ENCODE results near the gene ANAPC4.

The ANAPC4 gene

DNA sequence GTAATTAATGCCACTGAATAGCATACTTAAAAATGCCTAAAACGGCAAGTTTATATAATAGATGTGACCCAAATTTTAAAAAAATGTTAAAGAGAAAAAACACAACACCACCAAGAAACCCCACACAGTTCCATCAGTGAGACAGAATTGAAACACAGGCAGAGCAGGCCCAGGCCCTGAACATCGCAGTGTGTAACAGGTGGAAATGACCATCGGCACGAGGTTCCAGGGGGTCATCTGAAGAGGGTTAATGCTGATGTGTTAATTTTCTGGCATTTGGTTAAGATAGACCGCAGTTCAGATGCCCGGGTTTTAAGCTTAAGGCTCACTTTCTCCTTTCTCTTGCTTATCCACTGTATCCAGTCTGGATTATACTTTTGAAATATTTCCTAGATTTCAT is 66.8 kb downstream of the ANAPC4 start:
- H3K4me2 ChIP-seq (ENCODE audit: low read length): no peak overlapping the region
- H3K79me1 ChIP-seq (ENCODE audit: low read length): no peaks in the 10 kb centered on the region
- no peak overlapping the region for H3K4me3 ChIP-seq (ENCODE audit: low read depth, low read length)
- no peak overlapping the region for H2AFZ ChIP-seq (ENCODE audit: insufficient read depth, low read length, poor library complexity)
- no peak overlapping the region for H3K27ac ChIP-seq (ENCODE audit: low read depth, low read length)
- no peaks in the 10 kb centered on the region for H3K27me3 ChIP-seq (ENCODE audit: insufficient read depth, low read length)
- H3K23ac ChIP-seq (ENCODE audit: low read length): no peak overlapping the region
- DNase-seq: no peak
- no peaks in the 10 kb centered on the region for H3K9me3 ChIP-seq (ENCODE audit: insufficient read depth, low read depth, low read length)
- H2BK5ac ChIP-seq (ENCODE audit: low read depth, low read length, poor library complexity): no peak overlapping the region
- H4K12ac ChIP-seq (ENCODE audit: low read depth, low read length): no peak overlapping the region
- no CpG with 5 or more reads among the region's 6 CpGs for WGBS (ENCODE audit: extremely low coverage, insufficient coverage, insufficient read length)
- no peak overlapping the region for H4K91ac ChIP-seq (ENCODE audit: low read depth, low read length)
- no peak overlapping the region for H3K4ac ChIP-seq (ENCODE audit: low read depth, low read length)
- H3K9ac ChIP-seq (ENCODE audit: low read length): no peak overlapping the region
- no peak overlapping the region for H3K18ac ChIP-seq (ENCODE audit: low read length)
- no peak overlapping the region for H2BK120ac ChIP-seq (ENCODE audit: insufficient read depth, low read length, poor library complexity)
- H3K36me3 ChIP-seq (ENCODE audit: control insufficient read depth in 1 of 2, insufficient read depth in 2 of 2, low read length in 2 of 2): no peaks in the 10 kb centered on the region
- no peak overlapping the region for H2BK12ac ChIP-seq (ENCODE audit: low read length)
- no peaks in the 10 kb centered on the region for H3K79me2 ChIP-seq (ENCODE audit: control insufficient read depth, insufficient read depth, low read length, poor library complexity)
- H3K4me1 ChIP-seq (ENCODE audit: control insufficient read depth in 1 of 2, insufficient read depth in 2 of 2, low read length in 2 of 2): peaks cover 8 to 9% of the 10 kb centered on the region in 2 experiments
- no peak overlapping the region for H2AK5ac ChIP-seq (ENCODE audit: low read length)
- no peak overlapping the region for H4K8ac ChIP-seq (ENCODE audit: low read depth, low read length)
- H3K14ac ChIP-seq (ENCODE audit: low read length): no peak overlapping the region

DNA sequence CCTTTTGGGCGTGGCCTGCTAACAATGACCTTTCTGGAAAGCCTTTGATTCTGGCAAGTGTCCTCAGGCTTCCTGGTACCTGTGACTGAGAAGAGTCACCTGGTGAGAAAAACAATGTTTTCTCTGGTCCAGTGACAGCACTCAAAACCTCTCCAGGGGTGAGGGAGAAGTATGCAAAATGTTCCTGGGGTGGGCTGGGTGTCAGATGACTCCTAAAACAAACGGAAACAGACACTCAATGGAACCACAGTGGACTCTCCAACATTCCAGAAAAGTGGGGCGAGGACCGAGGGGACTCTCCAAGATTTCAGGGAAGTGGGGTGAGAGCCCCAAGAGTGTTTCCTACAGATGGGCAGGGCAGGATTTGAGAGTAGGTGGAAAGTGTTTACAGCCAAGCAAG is 69.5 kb downstream of the ANAPC4 start:
- WGBS (ENCODE audit: extremely low coverage, insufficient coverage, insufficient read length): no CpG with 5 or more reads among the region's 4 CpGs
- Histone ChIP-seq H3K4me3 (ENCODE audit: low read depth, low read length) (no peak overlapping the region), H3K27me3 (ENCODE audit: insufficient read depth, low read length) (no peaks in the 10 kb centered on the region), H3K4ac (ENCODE audit: low read depth, low read length) (no peak overlapping the region), H2AK5ac (ENCODE audit: low read length) (no peak overlapping the region), H3K9ac (ENCODE audit: low read length) (no peak overlapping the region), H4K12ac (ENCODE audit: low read depth, low read length) (no peak overlapping the region), H3K9me3 (ENCODE audit: insufficient read depth, low read depth, low read length) (no peaks in the 10 kb centered on the region), H3K36me3 (ENCODE audit: control insufficient read depth in 1 of 2, insufficient read depth in 2 of 2, low read length in 2 of 2) (no peaks in the 10 kb centered on the region), H2BK5ac (ENCODE audit: low read depth, low read length, poor library complexity) (no peak overlapping the region), H2AFZ (ENCODE audit: insufficient read depth, low read length, poor library complexity) (no peak overlapping the region), H2BK120ac (ENCODE audit: insufficient read depth, low read length, poor library complexity) (no peak overlapping the region), H3K79me1 (ENCODE audit: low read length) (no peaks in the 10 kb centered on the region), H3K23ac (ENCODE audit: low read length) (no peak overlapping the region), H3K4me2 (ENCODE audit: low read length) (no peak overlapping the region), H3K27ac (ENCODE audit: low read depth, low read length) (no peak overlapping the region), H3K79me2 (ENCODE audit: control insufficient read depth, insufficient read depth, low read length, poor library complexity) (no peaks in the 10 kb centered on the region), H4K8ac (ENCODE audit: low read depth, low read length) (no peak overlapping the region), H3K4me1 (ENCODE audit: control insufficient read depth in 1 of 2, insufficient read depth in 2 of 2, low read length in 2 of 2) (peaks cover 14 to 16% of the 10 kb centered on the region in 2 experiments), H4K91ac (ENCODE audit: low read depth, low read length) (no peak overlapping the region), H3K14ac (ENCODE audit: low read length) (no peak overlapping the region), H2BK12ac (ENCODE audit: low read length) (no peak overlapping the region), H3K18ac (ENCODE audit: low read length) (no peak overlapping the region)
- DNase-seq: no peak

DNA sequence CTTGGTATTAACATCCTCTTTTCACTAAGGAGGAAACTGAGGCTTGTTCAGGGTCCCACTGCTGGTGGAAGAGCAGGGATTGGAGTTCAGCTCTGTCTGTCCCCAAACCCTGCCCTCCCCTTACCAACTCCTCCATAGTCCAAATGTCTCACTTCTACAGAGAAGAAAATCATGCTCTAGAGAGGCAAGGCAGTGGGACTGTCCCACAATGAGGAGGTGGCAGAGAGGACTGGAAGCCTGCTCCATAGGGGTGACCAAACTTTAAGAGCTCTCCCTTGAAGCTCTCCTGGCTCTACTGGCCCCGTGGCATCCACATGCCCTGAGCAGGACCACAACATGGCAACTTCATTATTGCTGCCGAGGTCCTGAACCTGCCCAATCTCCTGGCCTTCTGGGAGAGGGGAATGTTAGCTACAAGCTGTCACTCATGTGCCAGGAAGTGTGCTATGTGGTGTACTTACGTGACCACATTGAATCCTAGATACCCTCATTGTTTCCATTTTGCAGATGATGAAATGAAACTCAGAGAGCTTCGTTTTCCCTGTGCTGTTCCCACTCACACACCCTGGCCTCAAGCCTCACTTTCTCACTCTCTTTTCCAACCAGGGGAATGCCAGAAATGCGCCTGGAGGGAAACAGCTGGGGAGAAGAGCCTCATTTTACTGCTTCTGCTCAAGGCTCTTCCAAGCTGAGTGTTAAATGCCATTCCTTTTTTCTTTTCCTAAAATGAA is 71.5 kb downstream of the ANAPC4 start:
- no peak overlapping the region for H4K91ac ChIP-seq (ENCODE audit: low read depth, low read length)
- no peak overlapping the region for H4K8ac ChIP-seq (ENCODE audit: low read depth, low read length)
- H2AK5ac ChIP-seq (ENCODE audit: low read length): no peak overlapping the region
- no peak overlapping the region for H3K9ac ChIP-seq (ENCODE audit: low read length)
- H3K4me1 ChIP-seq (ENCODE audit: control insufficient read depth in 1 of 2, insufficient read depth in 2 of 2, low read length in 2 of 2): peaks cover 14 to 16% of the 10 kb centered on the region in 2 experiments
- no peaks in the 10 kb centered on the region for H3K27me3 ChIP-seq (ENCODE audit: insufficient read depth, low read length)
- no peaks in the 10 kb centered on the region for H3K36me3 ChIP-seq (ENCODE audit: control insufficient read depth in 1 of 2, insufficient read depth in 2 of 2, low read length in 2 of 2)
- peak overlapping the region; percentile 2 for H2BK12ac ChIP-seq (ENCODE audit: low read length)
- no CpG with 5 or more reads among the region's 5 CpGs for WGBS (ENCODE audit: extremely low coverage, insufficient coverage, insufficient read length)
- H3K18ac ChIP-seq (ENCODE audit: low read length): no peak overlapping the region
- no peak overlapping the region for H3K23ac ChIP-seq (ENCODE audit: low read length)
- H3K9me3 ChIP-seq (ENCODE audit: insufficient read depth, low read depth, low read length): no peaks in the 10 kb centered on the region
- H4K12ac ChIP-seq (ENCODE audit: low read depth, low read length): no peak overlapping the region
- no peak overlapping the region for H2AFZ ChIP-seq (ENCODE audit: insufficient read depth, low read length, poor library complexity)
- peak overlapping the region; percentile 4 for H2BK120ac ChIP-seq (ENCODE audit: insufficient read depth, low read length, poor library complexity)
- no peak overlapping the region for H3K4me3 ChIP-seq (ENCODE audit: low read depth, low read length)
- H3K14ac ChIP-seq (ENCODE audit: low read length): peak overlapping the region; percentile 2
- DNase-seq: peak; percentile 98 to 100
- no peaks in the 10 kb centered on the region for H3K79me1 ChIP-seq (ENCODE audit: low read length)
- H2BK5ac ChIP-seq (ENCODE audit: low read depth, low read length, poor library complexity): no peak overlapping the region
- no peak overlapping the region for H3K4me2 ChIP-seq (ENCODE audit: low read length)
- no peak overlapping the region for H3K27ac ChIP-seq (ENCODE audit: low read depth, low read length)
- no peaks in the 10 kb centered on the region for H3K79me2 ChIP-seq (ENCODE audit: control insufficient read depth, insufficient read depth, low read length, poor library complexity)
- H3K4ac ChIP-seq (ENCODE audit: low read depth, low read length): no peak overlapping the region

DNA sequence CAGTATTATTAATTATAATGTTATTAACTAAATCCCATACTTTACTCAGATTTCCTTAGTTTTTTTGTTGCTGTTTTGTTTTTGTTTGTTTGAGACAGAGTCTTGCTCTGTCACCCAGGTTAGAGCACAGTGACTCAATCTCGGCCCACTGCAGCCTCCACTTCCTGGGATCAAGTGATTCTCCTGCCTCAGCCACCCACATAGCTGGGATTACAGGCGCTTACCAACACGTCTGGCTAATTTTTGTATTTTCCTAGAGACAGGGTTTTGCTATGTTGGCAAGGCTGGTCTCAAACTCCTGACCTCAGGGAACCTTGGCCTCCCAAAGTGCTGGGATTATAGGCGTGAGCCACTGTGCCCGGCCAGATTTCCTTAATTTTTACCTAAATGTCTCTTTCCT is 72.2 kb downstream of the ANAPC4 start:
- DNase-seq: peak; percentile 77 to 83
- Histone ChIP-seq H3K4me2 (ENCODE audit: low read length) (no peak overlapping the region), H3K27me3 (ENCODE audit: insufficient read depth, low read length) (no peaks in the 10 kb centered on the region), H2AK5ac (ENCODE audit: low read length) (no peak overlapping the region), H4K12ac (ENCODE audit: low read depth, low read length) (no peak overlapping the region), H3K27ac (ENCODE audit: low read depth, low read length) (peak overlapping the region; percentile 18), H3K4me1 (ENCODE audit: control insufficient read depth in 1 of 2, insufficient read depth in 2 of 2, low read length in 2 of 2) (peaks cover 14 to 16% of the 10 kb centered on the region in 2 experiments), H3K4me3 (ENCODE audit: low read depth, low read length) (no peak overlapping the region), H3K14ac (ENCODE audit: low read length) (no peak overlapping the region), H2BK5ac (ENCODE audit: low read depth, low read length, poor library complexity) (no peak overlapping the region), H3K9me3 (ENCODE audit: insufficient read depth, low read depth, low read length) (no peaks in the 10 kb centered on the region), H3K36me3 (ENCODE audit: control insufficient read depth in 1 of 2, insufficient read depth in 2 of 2, low read length in 2 of 2) (no peaks in the 10 kb centered on the region), H3K79me1 (ENCODE audit: low read length) (no peaks in the 10 kb centered on the region), H2BK120ac (ENCODE audit: insufficient read depth, low read length, poor library complexity) (no peak overlapping the region), H4K91ac (ENCODE audit: low read depth, low read length) (peak overlapping the region; percentile 8), H2BK12ac (ENCODE audit: low read length) (no peak overlapping the region), H4K8ac (ENCODE audit: low read depth, low read length) (no peak overlapping the region), H3K18ac (ENCODE audit: low read length) (no peak overlapping the region), H2AFZ (ENCODE audit: insufficient read depth, low read length, poor library complexity) (no peak overlapping the region), H3K4ac (ENCODE audit: low read depth, low read length) (no peak overlapping the region), H3K79me2 (ENCODE audit: control insufficient read depth, insufficient read depth, low read length, poor library complexity) (no peaks in the 10 kb centered on the region), H3K9ac (ENCODE audit: low read length) (no peak overlapping the region), H3K23ac (ENCODE audit: low read length) (no peak overlapping the region)
- no CpG with 5 or more reads among the region's 5 CpGs for WGBS (ENCODE audit: extremely low coverage, insufficient coverage, insufficient read length)
